ENCODE measurements around the gene ERC2.
"Not testable (repeated sequence)": the region's sequence is repeated elsewhere in the genome, so short reads cannot be mapped to it uniquely, and the experiment has no call there.

- not testable (repeated sequence) for TF ChIP-seq CTCF (IDR thresholded peaks at IDR 0.05; ENCODE audit: low read depth, low read length); MYC (IDR thresholded peaks at IDR 0.05; ENCODE audit: low read depth, low read length); POLR2A (IDR thresholded peaks at IDR 0.05; ENCODE audit: extremely low read depth, insufficient read length)
These were observed 401.9 kb downstream of the ERC2 start for GRCh38 chr3:56066405-56066804.

Measured in NB4 (cell line).